ENCODE data around the gene CACYBP.

The CACYBP gene

GRCh38 chr1:174956976-174957375 is 42.8 kb upstream of the CACYBP start:
- TF ChIP-seq CTCF (IDR thresholded peaks at IDR 0.05; ENCODE audit: low read depth, low read length, missing control alignments) = no peak
- no peak for DNase-seq (ENCODE audit: low read depth)
- in situ Hi-C loops (cut with HindIII; ENCODE audit: low sequenced_read_pairs) = no loop called here
- H3K4me3 ChIP-seq (ENCODE audit: low read depth, low read length) = no peak overlapping the region

- in situ Hi-C loops (cut with HindIII; ENCODE audit: low sequenced_read_pairs) = no loop called here
- no peak overlapping the region for H3K4me3 ChIP-seq (ENCODE audit: low read depth, low read length)
- DNase-seq (ENCODE audit: low read depth) = no peak
- no peak for TF ChIP-seq CTCF (IDR thresholded peaks at IDR 0.05; ENCODE audit: low read depth, low read length, missing control alignments)
Measured at GRCh38 chr1:174957829-174958228, 41.9 kb upstream of the CACYBP start.

GRCh38 chr1:174958396-174958795 is 41.4 kb upstream of the CACYBP start:
- no peak for DNase-seq (ENCODE audit: low read depth)
- no peak overlapping the region for H3K4me3 ChIP-seq (ENCODE audit: low read depth, low read length)
- in situ Hi-C loops (cut with HindIII; ENCODE audit: low sequenced_read_pairs) = no loop called here
- TF ChIP-seq CTCF (IDR thresholded peaks at IDR 0.05; ENCODE audit: low read depth, low read length, missing control alignments) = no peak

- in situ Hi-C loops (cut with HindIII; ENCODE audit: low sequenced_read_pairs) = no loop called here
- H3K4me3 ChIP-seq (ENCODE audit: low read depth, low read length) = no peak overlapping the region
- no peak for TF ChIP-seq CTCF (IDR thresholded peaks at IDR 0.05; ENCODE audit: low read depth, low read length, missing control alignments)
- DNase-seq (ENCODE audit: low read depth) = no peak
Measured at GRCh38 chr1:174960362-174960761, 39.4 kb upstream of the CACYBP start.

- TF ChIP-seq CTCF (IDR thresholded peaks at IDR 0.05; ENCODE audit: low read depth, low read length, missing control alignments) = no peak
- H3K4me3 ChIP-seq (ENCODE audit: low read depth, low read length) = no peak overlapping the region
- in situ Hi-C loops (cut with HindIII; ENCODE audit: low sequenced_read_pairs) = no loop called here
- no peak for DNase-seq (ENCODE audit: low read depth)
Measured at GRCh38 chr1:174963529-174964125, 36.1 kb upstream of the CACYBP start.

GRCh38 chr1:174964261-174964971 is 35.3 kb upstream of the CACYBP start:
- TF ChIP-seq CTCF (IDR thresholded peaks at IDR 0.05; ENCODE audit: low read depth, low read length, missing control alignments) = no peak
- no peak for DNase-seq (ENCODE audit: low read depth)
- in situ Hi-C loops (cut with HindIII; ENCODE audit: low sequenced_read_pairs) = no loop called here
- no peak overlapping the region for H3K4me3 ChIP-seq (ENCODE audit: low read depth, low read length)
